T-helper 1 cell treated with Interleukin-12 subunit alpha and Interleukin-12 subunit beta and Interleukin-4 antibody, amounts not matched to agents 30 ng/mL and 1 ng/mL, for 36 hours (primary cell): ENCODE measurements around the gene DPH1. TPM values are rescaled to one million over a fixed set of nuclear protein-coding genes. Genes with fewer than 3 reads are reported as not detected.

Source experiments
- intact Hi-C: fragments of 100-400 bp; cut with micrococcal nuclease; formaldehyde crosslinking; loops from one replicate; pipeline ENCODE4 v1.15.1; 2024
- total RNA-seq: library from RNA; stranded (reverse); gene quantifications from 2 replicates; pipeline ENCODE4 v1.2.3, GENCODE V29; 2022

The DPH1 gene
- total RNA-seq, 1 donor from 2014 or later = 48.8 TPM

GRCh38 chr17:2060385-2060658 is 30.4 kb downstream of the DPH1 start:
- intact Hi-C loops = no loop called here

- intact Hi-C loops = no loop called here
These were observed 30.9 kb downstream of the DPH1 start for GRCh38 chr17:2060681-2061440.

- intact Hi-C loops = no loop called here
These were observed 31.5 kb downstream of the DPH1 start for GRCh38 chr17:2061441-2061958.

GRCh38 chr17:2062571-2063183 is 32.7 kb downstream of the DPH1 start:
- intact Hi-C loops = no loop called here

- intact Hi-C loops = no loop called here
These were observed 33.6 kb downstream of the DPH1 start for GRCh38 chr17:2063261-2064146.

- intact Hi-C loops = no loop called here
These were observed 34.2 kb downstream of the DPH1 start for GRCh38 chr17:2064147-2064489.

- intact Hi-C loops = no loop called here
These were observed 34.6 kb downstream of the DPH1 start for GRCh38 chr17:2064520-2064971.

GRCh38 chr17:2064980-2065785 is 35.2 kb downstream of the DPH1 start:
- intact Hi-C loops = loop anchor here (1.0 kb wide), 2 partner anchors 179 to 217 kb away; no protein-coding TSS in a partner anchor

GRCh38 chr17:2065949-2066400 is 36.0 kb downstream of the DPH1 start:
- intact Hi-C loops = loop anchor here (1.0 kb wide), 2 partner anchors 178 to 216 kb away; no protein-coding TSS in a partner anchor

GRCh38 chr17:2067048-2067561 is 37.2 kb downstream of the DPH1 start:
- intact Hi-C loops = no loop called here

GRCh38 chr17:2067608-2068024 is 37.7 kb downstream of the DPH1 start:
- intact Hi-C loops = no loop called here

- intact Hi-C loops = no loop called here
These were observed 38.1 kb downstream of the DPH1 start for GRCh38 chr17:2068031-2068518.

- intact Hi-C loops = no loop called here
These were observed 38.6 kb downstream of the DPH1 start for GRCh38 chr17:2068519-2069051.

GRCh38 chr17:2070241-2071023 is 40.5 kb downstream of the DPH1 start:
- intact Hi-C loops = loop anchor here (1.0 to 2.0 kb wide), 2 partner anchors 19 to 152 kb away; no protein-coding TSS in a partner anchor

GRCh38 chr17:2071024-2071385 is 41.1 kb downstream of the DPH1 start:
- intact Hi-C loops = loop anchor here (2.0 kb wide), 1 partner anchor 152 kb away; no protein-coding TSS in a partner anchor

GRCh38 chr17:2071455-2072281 is 41.7 kb downstream of the DPH1 start:
- intact Hi-C loops = loop anchor here (2.0 kb wide), 1 partner anchor 151 kb away; no protein-coding TSS in a partner anchor

- intact Hi-C loops = no loop called here
These were observed 45.0 kb downstream of the DPH1 start for GRCh38 chr17:2074919-2075318.

- intact Hi-C loops = no loop called here
These were observed 45.6 kb downstream of the DPH1 start for GRCh38 chr17:2075336-2076086.
